ENCODE results near the gene ZFAND3. TPM values are rescaled to one million over a fixed set of nuclear protein-coding genes. Genes with fewer than 3 reads are reported as not detected.

The ZFAND3 gene
- total and polyA plus RNA-seq, 3 donors from 2014 or later: 104 to 329 (median 109) TPM

GRCh38 chr6:37847704-37848103 lies 28.2 kb downstream of the ZFAND3 start:
- H3K4me3 ChIP-seq: no peak overlapping the region
- TF ChIP-seq POLR2A (IDR thresholded peaks at IDR 0.05) (no peak), CTCF (IDR thresholded peaks at IDR 0.05) (no peak)
- peaks cover 3% of the 10 kb centered on the region for H3K4me1 ChIP-seq
- no peaks in the 10 kb centered on the region for H3K9me3 ChIP-seq
- no peaks in the 10 kb centered on the region for H3K36me3 ChIP-seq (ENCODE audit: low read depth, missing control alignments)
- 85 to 89% methylated on average over 3 of the region's 3 CpGs for WGBS, 2 donors
- no peak for DNase-seq
- H3K27ac ChIP-seq: no peak overlapping the region
- intact Hi-C loops (cut with DNase I; ENCODE audit: low total_unique reads): no loop called here
- H3K27me3 ChIP-seq: no peaks in the 10 kb centered on the region

GRCh38 chr6:37848371-37848770 lies 28.8 kb downstream of the ZFAND3 start:
- Histone ChIP-seq H3K27ac (no peak overlapping the region), H3K36me3 (ENCODE audit: low read depth, missing control alignments) (no peaks in the 10 kb centered on the region), H3K4me3 (no peak overlapping the region), H3K27me3 (no peaks in the 10 kb centered on the region), H3K4me1 (peaks cover 3% of the 10 kb centered on the region), H3K9me3 (no peaks in the 10 kb centered on the region)
- TF ChIP-seq CTCF (IDR thresholded peaks at IDR 0.05) (no peak), POLR2A (IDR thresholded peaks at IDR 0.05) (no peak)
- intact Hi-C loops (cut with DNase I; ENCODE audit: low total_unique reads): no loop called here
- DNase-seq: no peak
- WGBS, 2 donors: 90 to 93% methylated on average over 4 of the region's 4 CpGs

- WGBS, 2 donors: 86 to 89% methylated on average over 4 of the region's 4 CpGs
- Histone ChIP-seq H3K4me1 (peaks cover 3% of the 10 kb centered on the region), H3K27ac (no peak overlapping the region), H3K4me3 (no peak overlapping the region), H3K36me3 (ENCODE audit: low read depth, missing control alignments) (no peaks in the 10 kb centered on the region), H3K9me3 (no peaks in the 10 kb centered on the region), H3K27me3 (no peaks in the 10 kb centered on the region)
- no peak for DNase-seq
- TF ChIP-seq CTCF (IDR thresholded peaks at IDR 0.05) (no peak), POLR2A (IDR thresholded peaks at IDR 0.05) (no peak)
- intact Hi-C loops (cut with DNase I; ENCODE audit: low total_unique reads): no loop called here
Observed at GRCh38 chr6:37850260-37850659, 30.7 kb downstream of the ZFAND3 start.

GRCh38 chr6:37850728-37851285 lies 31.3 kb downstream of the ZFAND3 start:
- no peaks in the 10 kb centered on the region for H3K36me3 ChIP-seq (ENCODE audit: low read depth, missing control alignments)
- intact Hi-C loops (cut with DNase I; ENCODE audit: low total_unique reads): no loop called here
- no peak for DNase-seq
- H3K4me3 ChIP-seq: no peak overlapping the region
- H3K27ac ChIP-seq: no peak overlapping the region
- 85 to 93% methylated on average over 9 of the region's 9 CpGs for WGBS, 2 donors
- H3K27me3 ChIP-seq: no peaks in the 10 kb centered on the region
- TF ChIP-seq POLR2A (IDR thresholded peaks at IDR 0.05) (no peak), CTCF (IDR thresholded peaks at IDR 0.05) (no peak)
- H3K9me3 ChIP-seq: no peaks in the 10 kb centered on the region
- H3K4me1 ChIP-seq: peaks cover 3% of the 10 kb centered on the region

- WGBS, 2 donors: 70 to 86% methylated on average over 1 of the region's 1 CpG
- intact Hi-C loops (cut with DNase I; ENCODE audit: low total_unique reads): no loop called here
- no peak for DNase-seq
- H3K9me3 ChIP-seq: no peaks in the 10 kb centered on the region
- TF ChIP-seq CTCF (IDR thresholded peaks at IDR 0.05) (no peak), POLR2A (IDR thresholded peaks at IDR 0.05) (no peak)
- H3K27me3 ChIP-seq: no peaks in the 10 kb centered on the region
- H3K4me1 ChIP-seq: peaks cover 3% of the 10 kb centered on the region
- H3K36me3 ChIP-seq (ENCODE audit: low read depth, missing control alignments): no peaks in the 10 kb centered on the region
- H3K27ac ChIP-seq: no peak overlapping the region
- no peak overlapping the region for H3K4me3 ChIP-seq
Observed at GRCh38 chr6:37851997-37852524, 32.5 kb downstream of the ZFAND3 start.

All from testis (tissue), 3 donors.